ENCODE results near the gene MKRN1.
"Not testable (repeated sequence)": the region's sequence is repeated elsewhere in the genome, so short reads cannot be mapped to it uniquely, and the experiment has no call there.

The MKRN1 gene

GRCh38 chr7:140479062-140479738 is at the start of gene MKRN1:
TSS of gene MKRN1 (minus strand) at chr7:140479505. CDS start at chr7:140479344, 161 bp downstream.
- peak; percentile 96 for DNase-seq

- DNase-seq, result no peak
Measured at GRCh38 chr7:140526787-140527664, 47.7 kb upstream of the MKRN1 start.

- no peak for DNase-seq
Measured at GRCh38 chr7:140526214-140526613, 46.9 kb upstream of the MKRN1 start.

- DNase-seq, result peak; percentile 61
Measured at GRCh38 chr7:140525743-140526142, 46.4 kb upstream of the MKRN1 start.

- DNase-seq, result no peak
Measured at GRCh38 chr7:140521421-140521820, 42.1 kb upstream of the MKRN1 start.

- no peak for DNase-seq
Measured at GRCh38 chr7:140519007-140519399, 39.7 kb upstream of the MKRN1 start.

- DNase-seq, result no peak
Measured at GRCh38 chr7:140518370-140519006, 39.2 kb upstream of the MKRN1 start.

- peak; percentile 83 for DNase-seq
Measured at GRCh38 chr7:140517546-140518369, 38.5 kb upstream of the MKRN1 start.

GRCh38 chr7:140512317-140513000 is 33.2 kb upstream of the MKRN1 start:
- no peak for DNase-seq

GRCh38 chr7:140509789-140510188 is 30.5 kb upstream of the MKRN1 start:
- no peak for DNase-seq

GRCh38 chr7:140507556-140507955 is 28.3 kb upstream of the MKRN1 start:
- DNase-seq, result not testable (repeated sequence)

GRCh38 chr7:140506788-140507464 is 27.6 kb upstream of the MKRN1 start:
- no peak for DNase-seq

GRCh38 chr7:140501966-140502365 is 22.7 kb upstream of the MKRN1 start:
- DNase-seq, result no peak

GRCh38 chr7:140497807-140498206 is 18.5 kb upstream of the MKRN1 start:
- not testable (repeated sequence) for DNase-seq

GRCh38 chr7:140497241-140497769 is 18.0 kb upstream of the MKRN1 start:
- DNase-seq, result no peak

- no peak for DNase-seq
Measured at GRCh38 chr7:140495514-140496097, 16.3 kb upstream of the MKRN1 start.

GRCh38 chr7:140494867-140495266 is 15.6 kb upstream of the MKRN1 start:
- no peak for DNase-seq

- no peak for DNase-seq
Measured at GRCh38 chr7:140489026-140489359, 9.7 kb upstream of the MKRN1 start.

GRCh38 chr7:140485500-140486265 is 6.4 kb upstream of the MKRN1 start:
- no peak for DNase-seq

GRCh38 chr7:140484951-140485499 is 5.7 kb upstream of the MKRN1 start:
- DNase-seq, result no peak
